Adrenal gland (tissue), 12 donors: ENCODE results near the gene HPN. TPM values are rescaled to one million over a fixed set of nuclear protein-coding genes. Genes with fewer than 3 reads are reported as not detected.

Source experiments
- DNase-seq, 7 donors: peaks; one replicate each; pipeline ENCODE4 v3.0.0-alpha.2; 2019 to 2020
- H3K27ac ChIP-seq, 5 donors: fragments of 200-600 bp; sonication (generic) in 4 of 5; 1 replicate in 3 of 5; 2 replicates in 2 of 5; pipeline versions ENCODE4 v1.5.1 to v1.8.0; 2016 to 2020; ENCODE audit warnings: mild to moderate bottlenecking in 1 of 5
- H3K27me3 ChIP-seq: fragments of 200-600 bp; 2 replicates; pipeline ENCODE4 v1.8.0; 2021
- H3K36me3 ChIP-seq, 2 donors: fragments of 200-600 bp; replicated peaks in 1 of 2; 1 replicate in 1 of 2; 2 replicates in 1 of 2; pipeline versions ENCODE4 v1.5.1 to v1.8.0; 2018 to 2022
- H3K4me1 ChIP-seq, 2 donors: fragments of 200-600 bp; replicated peaks in 1 of 2; 1 replicate in 1 of 2; 2 replicates in 1 of 2; pipeline versions ENCODE4 v1.5.1 to v1.8.0; 2018 to 2021
- H3K4me3 ChIP-seq, 4 donors: fragments of 200-600 bp; sonication (generic) in 3 of 4; one replicate each; pipeline ENCODE4 v1.5.1; 2016 to 2018
- H3K9me3 ChIP-seq, 3 donors: fragments of 200-600 bp; sonication (generic) in 1 of 3; replicated peaks in 1 of 3; 1 replicate in 2 of 3; 2 replicates in 1 of 3; pipeline versions ENCODE4 v1.5.1 to v1.8.0; 2016 to 2021
- POLR2A ChIP-seq, 2 donors: fragments of 450-650 bp; IDR thresholded peaks; one replicate each; pipeline ENCODE4 v1.6.1; 2017; ENCODE audit warnings: antibody characterized with exemption in 2 of 2, mild to moderate bottlenecking in 2 of 2, moderate library complexity in 1 of 2
- WGBS, 4 donors: extraction: QIAGEN DNeasy Blood & Tissue Kit in 2 of 4; methylation state at CpG; one replicate each; pipeline versions ENCODE4 v1.1.5 to v1.1.7; 2013 to 2017; 5-methylcytosine and 5-hydroxymethylcytosine counted together
- intact Hi-C, 2 donors: fragments of 100-400 bp; cut with DNase I; formaldehyde crosslinking; loops; one replicate each; pipeline versions ENCODE4 v1.14.1 to v1.15.0; 2022 to 2023
- polyA plus RNA-seq, 3 donors: library from polyadenylated mRNA; stranded (reverse); fragments of 200-250 nt in 2 of 3; fragments of 350-450 nt in 1 of 3; fragmentation: Illumina TruSeq in 1 of 3; extraction: RNeasy Lipid Tissue Mini Kit (QIAGEN cat#74804) in 1 of 3; gene quantifications; one replicate each; pipeline ENCODE4 v1.2.3, GENCODE V29; 2013 to 2014
- total RNA-seq, 9 donors: library from RNA; depleted of rRNA in 4 of 9; stranded (reverse); fragments of >200 nt in 4 of 9; fragments of 120-200 nt in 1 of 9; fragmentation: NEBNext Ultra II Directional in 1 of 9; extraction: Animal tissue kit (Norgen Biotek cat#: 25700) in 1 of 9; gene quantifications; one replicate each; pipeline versions ENCODE4 v1.1.0 to v1.2.4, GENCODE V29; 2013 to 2023
- TF ChIP-seq, protein P1 (sequence below), 6 experiments: fragments of 450-650 bp in 4 of 6; fragments of 200-600 bp in 2 of 6; sonication (generic) in 1 of 6; IDR thresholded peaks; 1 replicate in 5 of 6; 2 replicates in 1 of 6; pipeline versions ENCODE4 v1.5.1 to v1.8.0; 2016 to 2021; ENCODE audit warnings: antibody characterized with exemption in 6 of 6, mild to moderate bottlenecking in 2 of 6, moderate library complexity in 1 of 6
- donor health status: healthy with polysubstance abuse.
- donor health status: Bipolar disorder and iron deficiency.
- donor health status: DM: yes; HTN: yes; CAD: no.
- donor health status: DM: no; HTN: no; CAD: no.
- donor health status: DM: no; HTN: no; CAD: no.
- donor health status: DM: yes; HTN: yes; CAD: no.

Gene HPN
- total and polyA plus RNA-seq, 12 donors, result 0.20 to 2.6 (median 0.88) TPM; not detected in 2

DNA sequence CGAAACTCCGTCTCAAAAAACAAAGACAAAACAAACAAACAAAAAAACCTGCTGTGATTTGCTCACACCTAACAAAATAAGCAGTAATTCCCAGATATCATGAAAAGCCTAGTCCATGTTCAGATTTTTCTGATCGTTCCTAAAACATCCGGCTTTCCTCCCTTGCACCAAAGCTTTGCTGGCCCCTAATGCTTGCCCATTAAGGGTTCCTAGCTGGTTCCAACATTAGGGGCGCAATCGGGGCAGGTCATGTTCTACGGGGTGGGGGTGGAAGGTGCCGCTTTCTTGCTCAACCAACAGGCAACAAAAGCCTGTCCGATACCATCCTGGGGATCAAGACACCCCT, 48.6 kb downstream of the HPN start:
- peaks cover 11% of the 10 kb centered on the region for H3K27me3 ChIP-seq
- WGBS, 4 donors, result 34 to 38% (median 34%) methylated on average over 9 of the region's 9 CpGs
- H3K4me1 ChIP-seq, result peaks cover 0 to 6% of the 10 kb centered on the region in 2 donors
- H3K9me3 ChIP-seq, result no peaks in the 10 kb centered on the region
- intact Hi-C loops, result loop anchor here in 1 of 2 donors (5.0 kb wide), 1 partner anchor 118 kb away; no protein-coding TSS in a partner anchor
- H3K36me3 ChIP-seq, result no peaks in the 10 kb centered on the region
- H3K4me3 ChIP-seq, result no peak overlapping the region
- no peak for TF ChIP-seq POLR2A (IDR thresholded peaks at IDR 0.05)
- TF ChIP-seq, protein P1, sequence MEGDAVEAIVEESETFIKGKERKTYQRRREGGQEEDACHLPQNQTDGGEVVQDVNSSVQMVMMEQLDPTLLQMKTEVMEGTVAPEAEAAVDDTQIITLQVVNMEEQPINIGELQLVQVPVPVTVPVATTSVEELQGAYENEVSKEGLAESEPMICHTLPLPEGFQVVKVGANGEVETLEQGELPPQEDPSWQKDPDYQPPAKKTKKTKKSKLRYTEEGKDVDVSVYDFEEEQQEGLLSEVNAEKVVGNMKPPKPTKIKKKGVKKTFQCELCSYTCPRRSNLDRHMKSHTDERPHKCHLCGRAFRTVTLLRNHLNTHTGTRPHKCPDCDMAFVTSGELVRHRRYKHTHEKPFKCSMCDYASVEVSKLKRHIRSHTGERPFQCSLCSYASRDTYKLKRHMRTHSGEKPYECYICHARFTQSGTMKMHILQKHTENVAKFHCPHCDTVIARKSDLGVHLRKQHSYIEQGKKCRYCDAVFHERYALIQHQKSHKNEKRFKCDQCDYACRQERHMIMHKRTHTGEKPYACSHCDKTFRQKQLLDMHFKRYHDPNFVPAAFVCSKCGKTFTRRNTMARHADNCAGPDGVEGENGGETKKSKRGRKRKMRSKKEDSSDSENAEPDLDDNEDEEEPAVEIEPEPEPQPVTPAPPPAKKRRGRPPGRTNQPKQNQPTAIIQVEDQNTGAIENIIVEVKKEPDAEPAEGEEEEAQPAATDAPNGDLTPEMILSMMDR (IDR thresholded peaks at IDR 0.05), result no peak
- no peak for DNase-seq
- H3K27ac ChIP-seq, result no peak overlapping the region

DNA sequence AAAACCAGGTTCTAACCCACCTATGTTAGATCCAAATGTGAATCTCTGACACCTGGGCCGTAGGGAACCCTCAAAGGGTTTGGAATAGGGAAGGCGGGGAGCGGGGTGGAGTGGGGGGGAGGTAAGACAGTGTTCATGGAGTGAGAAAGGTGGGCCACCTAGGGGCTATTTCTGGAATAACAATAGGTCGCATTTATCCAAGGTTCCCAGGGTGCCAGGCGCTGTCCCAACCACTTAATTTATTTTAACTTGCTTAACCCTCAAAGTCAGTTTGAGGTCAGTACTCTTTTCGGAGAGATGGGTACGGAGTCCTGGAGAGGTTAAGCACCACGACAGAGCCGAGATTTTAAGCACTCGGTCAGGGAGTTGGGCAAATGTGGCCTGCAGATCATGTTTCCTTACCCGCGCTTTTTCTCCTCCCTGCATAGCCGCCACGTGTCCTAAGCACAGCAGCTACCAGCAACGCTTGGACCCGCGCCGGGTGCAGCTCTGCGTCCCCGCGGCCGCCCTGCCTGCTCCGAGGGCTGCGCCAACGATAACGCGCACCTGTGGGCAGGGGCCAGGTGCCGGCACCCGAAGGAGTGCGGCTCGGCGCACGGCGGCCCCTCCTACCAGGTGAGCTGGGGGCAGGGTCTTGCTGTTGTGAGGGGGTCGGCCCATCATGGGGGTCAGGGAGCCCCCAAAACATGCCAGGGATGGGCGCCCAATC, 49.1 kb downstream of the HPN start:
- intact Hi-C loops, result loop anchor here in 1 of 2 donors (5.0 kb wide), 1 partner anchor 118 kb away; no protein-coding TSS in a partner anchor
- H3K9me3 ChIP-seq, result no peaks in the 10 kb centered on the region
- peaks cover 11% of the 10 kb centered on the region for H3K27me3 ChIP-seq
- 4 to 10% (median 6%) methylated on average over 7 to 36 of the region's 36 CpGs for WGBS, 4 donors
- no peak overlapping the region for H3K27ac ChIP-seq
- peak; percentile 47 to 80 (median 59) for DNase-seq
- no peak for TF ChIP-seq POLR2A (IDR thresholded peaks at IDR 0.05)
- TF ChIP-seq, protein P1 (IDR thresholded peaks at IDR 0.05), result peak; percentile 41 to 69 (median 50)
- no peak overlapping the region for H3K4me3 ChIP-seq
- H3K36me3 ChIP-seq, result no peaks in the 10 kb centered on the region
- H3K4me1 ChIP-seq, result peaks cover 0 to 6% of the 10 kb centered on the region in 2 donors

DNA sequence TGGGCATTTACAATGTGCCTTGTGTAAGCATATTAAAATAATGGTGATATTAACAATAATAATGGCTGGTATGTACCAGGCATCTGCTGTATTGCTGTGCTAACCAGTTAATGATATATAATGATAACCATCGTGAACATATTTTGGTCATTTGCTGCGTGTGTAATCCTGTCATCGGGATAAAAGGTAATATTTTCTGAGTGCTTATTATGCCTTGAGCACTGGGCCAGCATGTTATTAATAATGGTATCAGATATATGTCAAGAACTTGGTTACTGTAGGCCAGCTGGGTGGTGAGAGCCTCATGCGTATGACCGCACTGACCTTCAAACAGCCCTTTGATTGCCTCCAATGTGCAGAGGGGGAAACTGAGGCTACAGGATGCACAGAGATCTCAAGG, 51.9 kb downstream of the HPN start:
- Histone ChIP-seq H3K4me3 (no peak overlapping the region), H3K4me1 (peaks cover 0 to 6% of the 10 kb centered on the region in 2 donors), H3K9me3 (no peaks in the 10 kb centered on the region), H3K27me3 (peaks cover 11% of the 10 kb centered on the region), H3K27ac (no peak overlapping the region), H3K36me3 (no peaks in the 10 kb centered on the region)
- WGBS, 4 donors, result 83 to 89% (median 86%) methylated on average over 5 of the region's 5 CpGs
- TF ChIP-seq, protein P1 (IDR thresholded peaks at IDR 0.05), result no peak
- no peak for TF ChIP-seq POLR2A (IDR thresholded peaks at IDR 0.05)
- no peak for DNase-seq
- intact Hi-C loops, result loop anchor here in 1 of 2 donors (5.0 kb wide), 1 partner anchor 121 kb away; no protein-coding TSS in a partner anchor

DNA sequence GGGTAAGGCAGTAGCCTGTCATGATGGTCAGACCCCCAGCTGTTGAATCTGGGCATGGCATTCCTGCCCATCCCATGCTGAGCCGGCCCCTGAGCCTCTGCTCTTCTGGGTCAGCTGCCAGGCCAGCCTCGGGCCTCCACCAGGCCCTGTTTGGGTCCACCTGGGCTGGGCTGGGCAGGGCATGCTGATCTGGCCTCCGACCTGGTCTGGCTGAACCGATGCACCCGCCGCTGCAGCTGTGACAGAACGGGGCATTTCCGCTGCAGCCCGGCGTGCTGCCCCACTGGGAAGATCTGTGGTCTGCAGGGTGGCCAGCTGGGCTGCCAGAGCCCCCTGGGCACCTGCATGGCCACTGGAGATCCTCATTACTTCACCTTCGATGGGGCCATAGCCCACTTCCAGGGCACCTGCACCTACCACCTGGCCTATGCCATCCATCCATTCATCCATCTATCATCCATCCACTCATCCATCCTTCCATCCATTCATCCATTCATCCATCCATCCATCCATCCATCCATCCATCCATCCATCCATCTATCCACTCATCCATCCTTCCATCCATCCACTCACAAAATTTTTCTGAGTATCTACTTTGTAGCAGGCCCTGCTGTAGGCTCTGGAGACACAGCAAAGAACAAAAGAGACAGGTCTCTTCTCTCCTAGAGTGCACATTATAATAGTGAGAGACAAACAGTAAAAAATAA, 52.6 kb downstream of the HPN start:
- intact Hi-C loops, result loop anchor here in 1 of 2 donors (5.0 kb wide), 1 partner anchor 122 kb away; no protein-coding TSS in a partner anchor
- WGBS, 4 donors, result 77 to 94% (median 84%) methylated on average over 5 to 11 of the region's 11 CpGs
- DNase-seq, result no peak

More for the DNA sequence above, 52.6 kb downstream of the HPN start:
- Histone ChIP-seq H3K4me3 (no peak overlapping the region), H3K36me3 (no peaks in the 10 kb centered on the region), H3K9me3 (no peaks in the 10 kb centered on the region), H3K4me1 (peaks cover 0 to 6% of the 10 kb centered on the region in 2 donors), H3K27me3 (peaks cover 11% of the 10 kb centered on the region), H3K27ac (no peak overlapping the region)
- TF ChIP-seq, protein P1 (IDR thresholded peaks at IDR 0.05), result no peak
- no peak for TF ChIP-seq POLR2A (IDR thresholded peaks at IDR 0.05)
